IPS DF 19.7 (cell line): ENCODE results near the gene IQCC.

Experiments used
- DNase-seq: peaks from one replicate; pipeline ENCODE4 v3.0.0-alpha.2; 2013; ENCODE audit warnings: low read depth, low spot score

IQCC gene

DNA sequence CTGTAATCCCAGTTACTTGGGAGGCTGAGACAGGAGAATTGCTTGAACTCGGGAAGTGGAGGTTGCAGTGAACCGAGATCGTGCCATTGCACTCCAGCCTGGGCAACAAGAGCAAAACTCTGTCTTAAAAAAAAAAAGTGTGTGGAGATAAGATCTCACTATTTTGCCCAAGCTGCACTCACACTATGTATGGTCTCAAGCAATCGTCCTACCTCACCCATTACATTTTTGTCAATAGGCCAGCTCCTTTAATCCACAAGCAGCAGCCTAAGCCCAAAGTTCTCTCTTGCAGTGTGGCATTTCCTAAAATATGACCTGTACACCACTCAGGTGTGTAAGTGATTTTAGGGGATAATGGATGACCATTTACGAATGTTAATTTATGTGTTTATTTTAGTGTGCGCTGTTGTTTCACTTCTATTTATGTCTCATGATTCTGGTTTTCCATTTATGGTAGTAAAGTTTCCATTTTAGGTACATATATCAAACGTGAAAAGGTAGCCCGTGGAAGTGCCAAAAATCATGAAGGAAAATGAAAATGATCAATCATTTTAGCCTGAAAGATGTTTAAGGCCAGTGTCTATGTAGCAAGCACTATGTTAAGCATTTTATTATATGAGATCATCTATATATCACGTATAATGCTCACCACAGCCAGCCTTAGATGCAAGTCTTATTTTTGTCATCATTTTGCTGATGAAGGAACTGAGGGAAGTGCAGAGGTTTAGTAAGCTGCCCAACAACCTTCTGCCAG lies 51.2 kb downstream of the IQCC start:
- no peak for DNase-seq

- DNase-seq, result no peak
Measured at GRCh38 chr1:32257227-32257508, 51.7 kb downstream of the IQCC start.
